HuH-7 (cell line): Measurements from ENCODE around the gene POP5.
"Not testable (repeated sequence)": the region's sequence is repeated elsewhere in the genome, so short reads cannot be mapped to it uniquely, and the experiment has no call there.

Source experiments
- DNase-seq: peaks from one replicate; pipeline ENCODE4 v3.0.0; 2011; ENCODE audit warnings: low spot score

The POP5 gene

DNA sequence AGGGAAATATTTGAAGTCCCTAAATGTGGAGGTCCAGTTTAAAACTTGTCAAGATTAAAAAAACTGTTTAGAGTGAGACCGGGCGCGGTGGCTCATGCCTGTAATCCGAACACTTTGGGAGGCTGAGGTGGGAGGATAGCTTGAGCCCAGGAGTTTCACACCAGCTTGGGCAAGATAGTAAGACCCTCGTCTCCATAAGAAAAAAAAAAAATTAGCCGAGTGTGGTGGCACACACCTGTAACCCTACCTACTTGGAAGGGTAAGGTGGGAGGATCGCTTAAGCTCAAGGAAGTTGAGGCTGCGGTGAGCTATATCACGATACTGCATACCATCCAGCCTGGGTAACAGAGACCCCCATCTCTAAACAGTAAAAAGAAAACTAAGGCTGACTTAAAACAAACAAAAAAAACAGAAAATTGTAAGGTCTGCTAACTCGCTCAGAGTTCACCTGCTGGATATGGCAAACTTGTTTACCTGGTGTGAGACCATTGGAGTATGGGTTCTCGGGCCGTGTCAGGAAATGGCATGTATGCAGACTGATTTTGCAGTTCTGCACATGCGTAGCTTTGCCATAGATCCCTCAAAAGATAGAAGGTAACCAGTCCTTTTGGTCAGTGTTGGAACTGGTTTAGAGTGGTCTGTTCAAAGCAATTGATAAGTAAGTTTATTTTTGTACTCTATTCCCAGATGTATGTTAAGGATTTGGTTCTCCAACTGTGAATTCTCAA lies 45.0 kb downstream of the POP5 start:
- DNase-seq = no peak

DNA sequence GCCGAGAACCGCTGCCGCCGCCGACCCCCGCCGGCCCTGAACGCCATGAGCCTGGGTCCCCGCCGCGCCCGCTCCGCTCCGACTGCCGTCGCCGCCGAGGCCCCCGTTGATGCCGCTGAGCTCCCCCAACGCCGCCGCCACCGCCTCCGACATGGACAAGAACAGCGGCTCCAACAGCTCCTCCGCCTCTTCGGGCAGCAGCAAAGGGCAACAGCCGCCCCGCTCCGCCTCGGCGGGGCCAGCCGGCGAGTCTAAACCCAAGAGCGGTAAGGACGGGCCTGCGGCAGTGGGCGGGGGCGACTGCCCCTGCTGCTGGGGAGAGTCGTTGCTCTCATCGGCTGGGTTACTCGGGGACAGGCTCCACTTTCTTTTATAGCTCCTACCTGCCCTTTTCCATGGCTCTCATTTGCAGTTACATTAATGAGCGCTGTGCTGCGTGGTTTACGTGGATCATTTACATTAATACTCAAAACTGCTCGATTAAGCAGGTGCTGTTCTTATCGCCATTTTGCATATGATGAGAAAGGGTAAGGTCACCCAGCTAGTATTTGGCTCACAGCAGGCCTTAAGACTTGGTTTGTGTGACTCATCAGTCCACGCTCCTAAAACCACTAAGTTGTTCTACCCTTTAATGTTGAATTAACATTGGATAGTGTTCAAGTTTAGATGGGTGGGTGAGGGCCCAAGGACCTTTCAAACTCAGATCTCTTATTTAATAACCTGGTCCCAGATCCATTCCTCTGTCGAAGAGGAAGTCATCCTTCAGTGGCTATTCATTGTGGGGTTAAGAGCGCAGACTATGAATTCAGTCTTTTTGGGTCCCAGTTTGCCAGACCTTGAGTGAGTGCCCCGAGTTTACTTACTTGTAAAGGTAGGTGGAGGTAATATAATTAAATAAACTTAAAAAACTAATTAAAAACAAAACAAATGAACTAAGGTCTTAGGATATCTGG lies 46.2 kb downstream of the POP5 start:
- peak; percentile 32 for DNase-seq

DNA sequence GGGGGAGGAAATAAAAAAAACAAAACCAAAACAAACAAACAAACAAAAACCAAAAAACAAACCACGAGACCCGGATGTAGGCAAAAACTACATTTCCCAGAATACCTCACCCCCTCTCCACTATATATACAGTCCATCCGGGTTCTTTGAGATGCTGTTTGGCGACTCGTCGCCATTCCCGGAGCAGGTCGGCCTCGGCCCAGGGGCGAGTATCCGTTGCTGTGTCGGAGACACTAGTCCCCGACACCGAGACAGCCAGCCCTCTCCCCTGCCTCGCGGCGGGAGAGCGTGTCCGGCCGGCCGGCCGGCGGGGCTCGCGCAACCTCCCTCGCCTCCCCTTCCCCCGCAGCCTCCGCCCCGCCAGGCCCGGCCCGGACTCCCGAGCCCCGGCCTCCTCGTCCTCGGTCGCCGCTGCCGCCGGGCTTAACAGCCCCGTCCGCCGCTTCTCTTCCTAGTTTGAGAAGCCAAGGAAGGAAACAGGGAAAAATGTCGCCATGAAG lies 46.9 kb downstream of the POP5 start, which contains the start of gene RNF10:
Gene RNF10, plus strand, starts transcription at position 154 of the 500 bp plus-strand sequence. CDS start 456 bp downstream, outside the sequence.
- DNase-seq = peak; percentile 82

DNA sequence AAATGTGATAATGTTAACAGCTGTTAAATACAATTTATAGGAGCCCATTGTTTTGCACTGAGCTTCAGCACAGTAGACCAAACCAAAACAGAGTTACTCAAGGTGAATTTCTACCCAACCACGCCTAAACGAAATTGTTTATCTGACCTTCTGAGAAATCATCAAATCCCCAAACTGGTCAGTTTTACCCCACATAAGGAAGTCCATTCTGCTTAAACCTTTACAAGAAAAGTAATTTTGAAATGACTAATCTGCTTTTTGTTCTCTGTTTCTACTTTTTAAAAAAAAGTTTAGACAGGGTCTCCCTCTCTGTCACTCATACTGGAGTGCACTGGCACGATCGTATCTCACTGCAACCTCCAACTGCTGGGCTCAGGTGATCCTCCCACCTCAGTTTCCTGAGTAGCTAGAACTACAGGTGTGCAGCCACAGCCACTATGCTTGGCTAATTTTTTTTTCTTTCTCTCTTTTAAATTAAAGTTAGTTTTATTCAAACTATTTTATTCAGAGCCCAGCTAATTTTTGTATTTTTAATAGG lies 48.4 kb downstream of the POP5 start:
- DNase-seq = no peak

DNA sequence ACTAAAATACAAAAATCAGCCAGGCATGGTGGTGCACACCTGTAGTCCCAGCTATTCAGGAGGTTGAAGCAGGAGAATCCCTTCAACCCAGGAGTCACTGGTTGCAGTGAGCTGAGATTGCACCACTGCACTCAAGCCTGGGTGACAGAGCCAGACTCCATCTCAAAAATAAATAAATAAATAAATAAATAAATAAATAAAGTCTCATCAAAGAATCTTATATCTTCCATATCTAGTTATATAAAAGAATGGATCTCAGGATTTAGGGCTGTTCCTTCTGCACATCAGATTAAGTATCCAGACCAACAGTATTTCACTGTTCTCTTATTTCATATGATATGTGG lies 50.8 kb downstream of the POP5 start:
- DNase-seq = not testable (repeated sequence)

DNA sequence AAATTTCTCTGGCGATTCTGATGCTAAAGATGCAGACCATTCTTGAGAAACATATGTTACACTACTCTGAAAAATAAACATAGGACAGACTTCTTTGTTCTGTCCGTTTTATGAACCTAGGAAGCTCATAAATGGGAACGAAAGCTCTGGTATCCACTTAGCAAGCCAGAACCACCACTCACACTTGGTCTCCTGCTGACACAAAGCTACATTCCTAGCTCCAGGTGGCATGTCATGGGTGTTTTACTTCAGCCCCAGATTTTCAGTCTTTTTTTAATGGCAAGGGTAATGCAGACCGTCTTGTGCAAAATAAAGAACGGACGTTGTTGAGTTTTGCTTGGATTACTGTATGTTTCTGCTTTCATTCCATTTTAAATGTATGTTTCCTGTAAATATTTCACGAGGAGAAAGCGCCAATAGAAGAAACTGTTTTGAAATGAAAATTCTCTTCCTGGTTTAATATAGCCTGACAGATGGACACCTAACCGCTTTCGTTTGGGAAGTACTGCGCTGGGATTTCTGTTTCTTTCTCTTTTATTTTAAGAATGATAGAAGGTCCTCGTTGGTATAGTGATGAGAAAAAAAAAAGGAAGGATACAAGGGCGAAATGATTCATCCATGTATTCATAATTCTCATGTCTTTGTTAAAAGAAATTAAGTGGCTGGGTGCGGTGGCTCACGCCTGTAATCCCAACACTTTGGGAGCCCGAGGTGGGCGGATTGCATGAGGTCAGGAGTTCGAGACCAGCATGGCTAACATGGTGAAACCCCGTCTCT lies 51.4 kb downstream of the POP5 start:
- DNase-seq = peak; percentile 49

DNA sequence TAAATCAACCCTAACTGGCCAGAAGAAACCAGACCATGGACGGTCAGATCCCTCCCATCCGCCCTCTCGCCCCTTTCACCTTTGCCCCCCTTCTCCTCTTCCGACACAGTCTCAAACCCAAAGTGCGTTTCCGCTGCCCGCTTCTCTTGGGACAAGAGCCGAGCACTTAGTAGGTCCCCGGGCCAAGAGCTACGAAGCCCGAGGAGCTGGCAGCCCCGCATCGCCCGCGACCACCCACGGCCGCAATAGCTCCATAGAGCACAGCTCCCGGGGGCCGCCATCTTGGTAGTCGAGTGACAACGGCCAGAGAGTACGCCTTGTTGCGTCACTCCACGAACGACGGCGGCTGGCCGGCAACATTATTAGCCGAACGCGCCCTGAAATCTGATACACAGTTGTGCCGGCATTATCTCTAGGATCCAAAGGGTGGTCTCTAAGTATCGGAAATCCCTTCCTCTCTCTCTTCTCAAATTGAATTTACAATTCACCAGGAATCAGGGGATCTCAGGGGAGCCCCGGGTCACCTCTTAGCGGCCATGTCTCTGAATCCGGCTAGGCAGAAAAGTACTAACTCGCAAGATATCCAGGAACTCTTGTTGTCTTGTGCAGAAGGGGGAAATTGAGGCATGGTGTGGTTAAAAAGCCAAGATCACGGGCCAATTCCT lies 52.2 kb downstream of the POP5 start, which contains the start of gene COQ5:
Gene COQ5, minus strand, starts transcription at position 298 of the 665 bp plus-strand sequence. Its CDS starts 17 bp downstream, at position 281.
- peak; percentile 56 for DNase-seq
